HepG2 (cell line): ENCODE measurements around the gene CPNE1. TPM values are rescaled to one million over a fixed set of nuclear protein-coding genes. Genes with fewer than 3 reads are reported as not detected.

Experiments used
- ATAC-seq: fragments of 200-7000 bp; cut with Tn5 transposase; 3 replicates; pipeline ENCODE4 v1.9.1; 2020; ENCODE audit warnings: mild to moderate bottlenecking, moderate library complexity
- BruUV-seq: library from RNA; stranded (reverse); fragments of 400-500 nt; replicated peaks from 2 replicates; lab custom pipeline; 2021; lab: Mats Ljungman, UMichigan
- CTCF ChIA-PET: fragments of 300-600 bp; formaldehyde crosslinking; extraction: SDS; loops from one replicate; lab custom pipeline; 2021; ENCODE audit warnings: low total read pairs, inconsistent platforms, low intra/inter-chr PET ratio; lab: Yijun Ruan, JAX
- POLR2A ChIA-PET: fragments of 350-600 bp; sonication (Branson Sonifier 250); formaldehyde crosslinking; loops from one replicate; lab custom pipeline; 2020; ENCODE audit warnings: antibody characterized with exemption, inconsistent platforms; lab: Yijun Ruan, JAX
- DNase-seq: peaks from one replicate; pipeline ENCODE4 v3.0.0-alpha.2; 2015; ENCODE audit warnings: low spot score
- FAIRE-seq: peaks from 3 replicates; lab custom pipeline; 2011; peaks lifted over from hg19 to GRCh38; lab: Jason Lieb, UNC
- H2AFZ ChIP-seq: one replicate; pipeline ENCODE4 v1.6.1; 2011; ENCODE audit warnings: low read length, inconsistent platforms
- H3K27ac ChIP-seq: fragments of 300-600 bp; 3 replicates; pipeline ENCODE4 v1.8.0; 2011; ENCODE audit warnings: mixed run types, mild to moderate bottlenecking, mixed read lengths, low read length, inconsistent platforms; ENCODE audit not compliant: insufficient read depth; ENCODE audit errors: extremely low read length
- H3K27me3 ChIP-seq, 2 experiments: fragments of 200-600 bp in 1 of 2; 2 replicates in 1 of 2; 3 replicates in 1 of 2; pipeline versions ENCODE4 v1.6.0 to v1.8.0; 2011; ENCODE audit warnings: low read length in 2 of 2, mild to moderate bottlenecking in 2 of 2, moderate library complexity in 2 of 2, inconsistent platforms in 1 of 2; ENCODE audit not compliant: insufficient read depth in 2 of 2, control insufficient read depth in 1 of 2
- H3K36me3 ChIP-seq, 2 experiments: fragments of 200-600 bp in 1 of 2; replicated peaks in 1 of 2; 2 replicates in 1 of 2; 3 replicates in 1 of 2; pipeline versions ENCODE4 v1.5.1 to v1.8.0; 2011; ENCODE audit warnings: low read length in 2 of 2, inconsistent platforms in 1 of 2; ENCODE audit not compliant: insufficient read depth in 2 of 2, control insufficient read depth in 1 of 2
- H3K4me1 ChIP-seq: 2 replicates; pipeline ENCODE4 v1.5.1; 2012; ENCODE audit warnings: low read length, inconsistent platforms; ENCODE audit not compliant: insufficient read depth
- H3K4me2 ChIP-seq: 2 replicates; pipeline ENCODE4 v1.6.0; 2011; ENCODE audit warnings: low read depth, low read length, inconsistent platforms
- H3K4me3 ChIP-seq, 3 experiments: fragments of 200-600 bp in 1 of 3; sonication (generic), shearing (Covaris generic) in 1 of 3; replicated peaks in 1 of 3; 2 replicates each; pipeline ENCODE4 v1.5.1; 2011 to 2016; ENCODE audit warnings: low read length in 3 of 3, inconsistent platforms in 2 of 3, low read depth in 2 of 3, mild to moderate bottlenecking in 2 of 3, control low read depth in 1 of 3, mixed read lengths in 1 of 3; ENCODE audit not compliant: insufficient read depth in 1 of 3
- H3K79me2 ChIP-seq: one replicate; pipeline ENCODE4 v1.6.1; 2011; ENCODE audit warnings: low read length, inconsistent platforms; ENCODE audit not compliant: insufficient read depth
- H3K9ac ChIP-seq: 2 replicates; pipeline ENCODE4 v1.6.0; 2011; ENCODE audit warnings: mild to moderate bottlenecking, low read depth, low read length, inconsistent platforms; ENCODE audit not compliant: insufficient read depth
- H3K9me3 ChIP-seq: 2 replicates; pipeline ENCODE4 v1.5.1; 2012; ENCODE audit warnings: mild to moderate bottlenecking, low read length
- H4K20me1 ChIP-seq: 2 replicates; pipeline ENCODE4 v1.6.0; 2011; ENCODE audit warnings: inconsistent platforms, mild to moderate bottlenecking, low read length, moderate library complexity; ENCODE audit not compliant: insufficient read depth
- FOXK2 ChIP-seq: fragments of 450-650 bp; IDR thresholded peaks from 2 replicates; pipeline ENCODE4 v1.6.1; 2016
- JUN ChIP-seq: sonication (generic); formaldehyde crosslinking; IDR thresholded peaks from 2 replicates; pipeline ENCODE4 v1.4.0; 2020; ENCODE audit warnings: mild to moderate bottlenecking, missing genetic modification reagents
- KDM3A ChIP-seq: IDR thresholded peaks from 2 replicates; pipeline ENCODE4 v1.6.1; 2018; ENCODE audit warnings: low read depth, missing compliant biosample characterization
- NFE2 ChIP-seq: sonication (generic); formaldehyde crosslinking; IDR thresholded peaks from 2 replicates; pipeline ENCODE4 v1.4.0; 2020; ENCODE audit warnings: missing genetic modification reagents
- NFKB2 ChIP-seq: sonication (generic); formaldehyde crosslinking; IDR thresholded peaks from 2 replicates; pipeline ENCODE4 v1.4.0; 2020; ENCODE audit warnings: missing genetic modification reagents, borderline replicate concordance
- RBM22 ChIP-seq: fragments of 200-400 bp; formaldehyde crosslinking; optimal IDR thresholded peaks from 2 replicates; pipeline ENCODE3; 2017; ENCODE audit warnings: mild to moderate bottlenecking, low read length, moderate library complexity
- REL ChIP-seq: sonication (generic); formaldehyde crosslinking; conservative IDR thresholded peaks from 2 replicates; pipeline ENCODE4 v1.8.0; 2022; ENCODE audit warnings: mild to moderate bottlenecking, missing genetic modification reagents, moderate library complexity
- ZFP41 ChIP-seq: sonication (generic); formaldehyde crosslinking; IDR thresholded peaks from 2 replicates; pipeline ENCODE4 v1.4.0; 2020; ENCODE audit warnings: mild to moderate bottlenecking, missing genetic modification reagents, borderline replicate concordance
- ZMYM4 ChIP-seq: sonication (generic); formaldehyde crosslinking; IDR thresholded peaks from 2 replicates; pipeline ENCODE4 v1.8.1; 2023; ENCODE audit warnings: mild to moderate bottlenecking, missing genetic modification reagents
- ZNF180 ChIP-seq: sonication (generic); formaldehyde crosslinking; IDR thresholded peaks from 2 replicates; pipeline ENCODE4 v1.4.0; 2020; ENCODE audit warnings: low read depth, missing genetic modification reagents, borderline replicate concordance
- ZNF678 ChIP-seq: sonication (generic); formaldehyde crosslinking; IDR thresholded peaks from 2 replicates; pipeline ENCODE4 v1.4.0; 2020; ENCODE audit warnings: mild to moderate bottlenecking, missing genetic modification reagents
- ZNF784 ChIP-seq: sonication (generic); formaldehyde crosslinking; IDR thresholded peaks from 2 replicates; pipeline ENCODE4 v1.5.1; 2020; ENCODE audit warnings: missing genetic modification reagents, mild to moderate bottlenecking, borderline replicate concordance
- WGBS: methylation state at CpG from one replicate; pipeline ENCODE4 v1.1.6; 2017; ENCODE audit warnings: low lambda C conversion rate; 5-methylcytosine and 5-hydroxymethylcytosine counted together
- in situ Hi-C: cut with HindIII; loops from 2 replicates; pipeline ENCODE4 v1.10.0; 2017; ENCODE audit warnings: low pct_unique_long_range_greater_than_20kb; ENCODE audit not compliant: extremely low pct_ligation_motif_present
- intact Hi-C: fragments of 100-400 bp; cut with micrococcal nuclease; formaldehyde crosslinking; loops from one replicate; pipeline ENCODE4 v1.10.0; 2022; ENCODE audit not compliant: unreplicated experiment
- polyA plus RNA-seq, 8 experiments: library from polyadenylated mRNA; depleted of rRNA in 3 of 8; stranded (reverse) in 7 of 8; unstranded in 1 of 8; fragments of >200 nt; fragmentation: Illumina TruSeq in 4 of 8; extraction: Trizol in 4 of 8; gene quantifications; 2 replicates each; pipeline versions ENCODE4 v1.2.1 to v1.2.3, GENCODE V29; 2011 to 2016; ENCODE audit warnings: low read depth in 4 of 8, missing spikeins in 1 of 8, mixed read lengths in 1 of 8; ENCODE audit not compliant: insufficient read depth in 1 of 8
- total RNA-seq, 5 experiments: library from RNA; depleted of rRNA; stranded (reverse); fragments of >200 nt; fragmentation: Illumina TruSeq; extraction: Trizol; gene quantifications; 2 replicates each; pipeline ENCODE4 v1.2.3, GENCODE V29; 2016; ENCODE audit warnings: low read depth in 1 of 5
- TF ChIP-seq, protein P1 (sequence below): sonication (generic); formaldehyde crosslinking; IDR thresholded peaks from 2 replicates; pipeline ENCODE4 v1.8.0; 2022; ENCODE audit warnings: low read depth, missing genetic modification reagents
- TF ChIP-seq, protein P2 (sequence below): sonication (generic); formaldehyde crosslinking; conservative IDR thresholded peaks from 2 replicates; pipeline ENCODE4 v1.8.0; 2022; ENCODE audit warnings: missing genetic modification reagents

CPNE1 gene
- total and polyA plus RNA-seq, 2 of the 13 experiments (the other 11 are each of a cell fraction or from before 2014, with no cell fraction given) = 408 to 431 TPM

GRCh38 chr20:35650632-35651031 lies 14.1 kb downstream of the CPNE1 start (continued):
- TF ChIP-seq ZMYM4 (CRISPR knock-in tag) (no peak), ZNF784 (CRISPR knock-in tag) (no peak)

- H3K36me3 ChIP-seq = peaks cover 14 to 29% of the 10 kb centered on the region in 2 experiments
- no peak overlapping the region for H3K4me3 ChIP-seq
- no peak overlapping the region for H3K27ac ChIP-seq
- no peaks in the 10 kb centered on the region for H3K27me3 ChIP-seq
- TF ChIP-seq RBM22 = peak; percentile 11
- no peak for TF ChIP-seq ZNF180 (CRISPR knock-in tag)
- TF ChIP-seq, all 625 proteins: peak for 1
- Histone ChIP-seq H3K79me2 (peaks cover 97% of the 10 kb centered on the region), H3K9me3 (peaks cover 6% of the 10 kb centered on the region; the same call in 1 of the 2 replicates), H3K4me1 (peaks cover 6% of the 10 kb centered on the region; the same call in 1 of the 2 replicates), H3K4me2 (no peak overlapping the region), H4K20me1 (peaks cover 64% of the 10 kb centered on the region), H3K9ac (no peak overlapping the region), H2AFZ (no peak overlapping the region)
- DNase-seq (no peak), ATAC-seq (no peak), FAIRE-seq (no peak)
- in situ Hi-C loops (no loop called here), intact Hi-C loops (no loop called here)
- ChIA-PET POLR2A (interaction anchor here (1.4 to 1.5 kb wide), 2 partner anchors 33 to 174 kb away, joined by 3 read pairs; no protein-coding TSS in a partner anchor), CTCF (no interaction called here)
- no TSS peak for BruUV-seq
Observed at GRCh38 chr20:35648836-35649235, 15.9 kb downstream of the CPNE1 start.

DNA sequence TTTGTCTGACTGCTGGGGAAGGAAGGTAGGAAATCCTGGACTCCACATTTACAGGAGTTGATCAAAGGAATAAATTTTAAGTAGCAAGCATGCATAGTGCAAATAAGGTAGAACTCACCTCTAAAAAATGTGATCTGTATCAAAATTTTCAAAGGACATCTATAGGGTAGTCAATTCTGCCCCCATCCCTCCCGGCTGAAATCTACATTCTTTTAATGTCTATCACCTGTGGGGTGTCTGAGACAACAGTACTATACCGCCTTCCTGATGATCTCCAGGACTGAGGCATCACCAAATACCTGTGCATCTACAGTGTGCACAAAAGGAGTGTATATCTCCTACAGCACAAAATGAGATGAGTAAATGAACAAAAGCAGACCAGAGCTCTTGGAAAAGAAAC lies 19.9 kb downstream of the CPNE1 start:
- H3K9ac ChIP-seq = no peak overlapping the region
- no peak overlapping the region for H3K4me2 ChIP-seq
- H3K36me3 ChIP-seq = no peaks in the 10 kb centered on the region; a peak in 1 of 5 replicates
- FAIRE-seq (no peak), ATAC-seq (peak; percentile 9; the same call in 1 of the 3 replicates), DNase-seq (no peak)
- no peaks in the 10 kb centered on the region for H3K4me1 ChIP-seq
- H3K27me3 ChIP-seq = no peaks in the 10 kb centered on the region
- H3K9me3 ChIP-seq = peaks cover 6% of the 10 kb centered on the region; the same call in 1 of the 2 replicates
- in situ Hi-C loops = no loop called here
- H4K20me1 ChIP-seq = peaks cover 52% of the 10 kb centered on the region
- intact Hi-C loops = no loop called here
- H3K79me2 ChIP-seq = peaks cover 96% of the 10 kb centered on the region
- H2AFZ ChIP-seq = no peak overlapping the region
- no peak overlapping the region for H3K27ac ChIP-seq
- 94% methylated on average over 2 of the region's 2 CpGs for WGBS
- CTCF ChIA-PET = no interaction called here
- POLR2A ChIA-PET = interaction anchor here (1.6 to 1.8 kb wide), 2 partner anchors 19 to 29 kb away, joined by 4 to 5 read pairs; partner anchors contain the start of gene SPAG4
- no TSS peak for BruUV-seq
- H3K4me3 ChIP-seq = no peak overlapping the region
- no peak for TF ChIP-seq ZFP41 (CRISPR knock-in tag)
- TF ChIP-seq NFE2 (CRISPR knock-in tag) = no peak
- no peak for TF ChIP-seq FOXK2
- TF ChIP-seq, protein P1, sequence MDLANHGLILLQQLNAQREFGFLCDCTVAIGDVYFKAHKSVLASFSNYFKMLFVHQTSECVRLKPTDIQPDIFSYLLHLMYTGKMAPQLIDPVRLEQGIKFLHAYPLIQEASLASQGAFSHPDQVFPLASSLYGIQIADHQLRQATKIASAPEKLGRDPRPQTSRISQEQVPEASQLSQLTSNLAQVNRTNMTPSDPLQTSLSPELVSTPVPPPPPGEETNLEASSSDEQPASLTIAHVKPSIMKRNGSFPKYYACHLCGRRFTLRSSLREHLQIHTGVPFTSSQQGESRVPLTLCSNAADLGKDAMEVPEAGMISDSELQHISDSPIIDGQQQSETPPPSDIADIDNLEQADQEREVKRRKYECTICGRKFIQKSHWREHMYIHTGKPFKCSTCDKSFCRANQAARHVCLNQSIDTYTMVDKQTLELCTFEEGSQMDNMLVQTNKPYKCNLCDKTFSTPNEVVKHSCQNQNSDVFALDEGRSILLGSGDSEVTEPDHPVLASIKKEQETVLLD (CRISPR knock-in tag) = no peak
- no peak for TF ChIP-seq ZNF678 (CRISPR knock-in tag)
- no peak for TF ChIP-seq JUN (CRISPR knock-in tag)
- TF ChIP-seq, protein P2, sequence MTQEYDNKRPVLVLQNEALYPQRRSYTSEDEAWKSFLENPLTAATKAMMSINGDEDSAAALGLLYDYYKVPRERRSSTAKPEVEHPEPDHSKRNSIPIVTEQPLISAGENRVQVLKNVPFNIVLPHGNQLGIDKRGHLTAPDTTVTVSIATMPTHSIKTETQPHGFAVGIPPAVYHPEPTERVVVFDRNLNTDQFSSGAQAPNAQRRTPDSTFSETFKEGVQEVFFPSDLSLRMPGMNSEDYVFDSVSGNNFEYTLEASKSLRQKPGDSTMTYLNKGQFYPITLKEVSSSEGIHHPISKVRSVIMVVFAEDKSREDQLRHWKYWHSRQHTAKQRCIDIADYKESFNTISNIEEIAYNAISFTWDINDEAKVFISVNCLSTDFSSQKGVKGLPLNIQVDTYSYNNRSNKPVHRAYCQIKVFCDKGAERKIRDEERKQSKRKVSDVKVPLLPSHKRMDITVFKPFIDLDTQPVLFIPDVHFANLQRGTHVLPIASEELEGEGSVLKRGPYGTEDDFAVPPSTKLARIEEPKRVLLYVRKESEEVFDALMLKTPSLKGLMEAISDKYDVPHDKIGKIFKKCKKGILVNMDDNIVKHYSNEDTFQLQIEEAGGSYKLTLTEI (CRISPR knock-in tag) = no peak
- TF ChIP-seq NFKB2 (CRISPR knock-in tag) = no peak
- TF ChIP-seq KDM3A (CRISPR knock-in tag) = no peak
- no peak for TF ChIP-seq REL (CRISPR knock-in tag)
